Glutamatergic neuron (in vitro differentiated cells): ENCODE results near the gene FAM20C. TPM values are rescaled to one million over a fixed set of nuclear protein-coding genes. Genes with fewer than 3 reads are reported as not detected.
"Not testable (repeated sequence)": the region's sequence is repeated elsewhere in the genome, so short reads cannot be mapped to it uniquely, and the experiment has no call there.

Experiments
- DNase-seq: peaks from one replicate; pipeline ENCODE4 v3.0.0; 2022
- H3K27ac Mint-ChIP-seq: one replicate; pipeline ENCODE4 v1.8.0; 2020; ENCODE audit warnings: mild to moderate bottlenecking, mixed read lengths, inconsistent platforms; ENCODE audit not compliant: unreplicated experiment
- H3K27me3 Mint-ChIP-seq: one replicate; pipeline ENCODE4 v1.8.0; 2020; ENCODE audit warnings: mild to moderate bottlenecking, moderate library complexity, mixed read lengths, inconsistent platforms; ENCODE audit not compliant: unreplicated experiment
- H3K36me3 Mint-ChIP-seq: one replicate; pipeline ENCODE4 v1.8.0; 2020; ENCODE audit warnings: mild to moderate bottlenecking, mixed read lengths, inconsistent platforms; ENCODE audit not compliant: unreplicated experiment
- H3K4me1 Mint-ChIP-seq: one replicate; pipeline ENCODE4 v1.8.0; 2020; ENCODE audit warnings: mild to moderate bottlenecking, low read depth, mixed read lengths, inconsistent platforms; ENCODE audit not compliant: unreplicated experiment
- H3K4me3 Mint-ChIP-seq: one replicate; pipeline ENCODE4 v1.8.0; 2020; ENCODE audit warnings: mild to moderate bottlenecking, mixed read lengths, inconsistent platforms; ENCODE audit not compliant: unreplicated experiment
- H3K9me3 Mint-ChIP-seq: one replicate; pipeline ENCODE4 v1.8.0; 2020; ENCODE audit warnings: mild to moderate bottlenecking, moderate library complexity, mixed read lengths, inconsistent platforms; ENCODE audit not compliant: unreplicated experiment
- CTCF ChIP-seq: fragments of 200-600 bp; sonication (generic); IDR thresholded peaks from one replicate; pipeline ENCODE4 v1.5.0; 2021; ENCODE audit not compliant: partially characterized antibody, unreplicated experiment
- total RNA-seq: library from RNA; stranded (reverse); fragmentation: NEBNext Ultra II Directional; extraction: Animal tissue kit (Norgen Biotek cat#: 25700); gene quantifications from one replicate; pipeline ENCODE4 v1.2.1, GENCODE V29; 2021; ENCODE audit not compliant: unreplicated experiment

The FAM20C gene
- total RNA-seq, 1 donor from 2014 or later, result 199 TPM

- Mint-ChIP-seq H3K36me3 (peaks cover 10% of the 10 kb centered on the region), H3K9me3 (peaks cover 16% of the 10 kb centered on the region), H3K4me3 (peak overlapping the region; percentile 51), H3K27ac (peak overlapping the region; percentile 90), H3K4me1 (peaks cover 14% of the 10 kb centered on the region), H3K27me3 (peaks cover 7% of the 10 kb centered on the region)
- TF ChIP-seq CTCF, result no peak
- no peak for DNase-seq
These were observed 49.1 kb downstream of the FAM20C start for GRCh38 chr7:241513-241912.

- H3K36me3 Mint-ChIP-seq, result peaks cover 10% of the 10 kb centered on the region
- H3K27me3 Mint-ChIP-seq, H3K27ac Mint-ChIP-seq, H3K4me3 Mint-ChIP-seq, DNase-seq: not testable (repeated sequence)
- peaks cover 17% of the 10 kb centered on the region for H3K4me1 Mint-ChIP-seq
- H3K9me3 Mint-ChIP-seq, result peaks cover 14% of the 10 kb centered on the region
These were observed 50.6 kb downstream of the FAM20C start for GRCh38 chr7:242826-243579.

GRCh38 chr7:243580-243978, 51.2 kb downstream of the FAM20C start:
- not testable (repeated sequence) for H3K27ac Mint-ChIP-seq, H3K4me3 Mint-ChIP-seq, DNase-seq, H3K27me3 Mint-ChIP-seq
- H3K4me1 Mint-ChIP-seq, result peaks cover 17% of the 10 kb centered on the region
- peaks cover 10% of the 10 kb centered on the region for H3K36me3 Mint-ChIP-seq
- H3K9me3 Mint-ChIP-seq, result peaks cover 14% of the 10 kb centered on the region

- H3K27ac Mint-ChIP-seq, result no peak overlapping the region
- peaks cover 16% of the 10 kb centered on the region for H3K9me3 Mint-ChIP-seq
These were observed 52.6 kb downstream of the FAM20C start for GRCh38 chr7:244974-245373.

GRCh38 chr7:245574-246295, 53.4 kb downstream of the FAM20C start:
- DNase-seq, result no peak
- Mint-ChIP-seq H3K27ac (no peak overlapping the region), H3K27me3 (peaks cover 10% of the 10 kb centered on the region), H3K9me3 (peaks cover 18% of the 10 kb centered on the region), H3K36me3 (peaks cover 15% of the 10 kb centered on the region), H3K4me1 (peaks cover 17% of the 10 kb centered on the region), H3K4me3 (no peak overlapping the region)
- no peak for TF ChIP-seq CTCF

More at GRCh38 chr7:244974-245373, 52.6 kb downstream of the FAM20C start:
- no peak overlapping the region for H3K4me3 Mint-ChIP-seq
- DNase-seq, result no peak
- peaks cover 13% of the 10 kb centered on the region for H3K36me3 Mint-ChIP-seq
- peaks cover 9% of the 10 kb centered on the region for H3K27me3 Mint-ChIP-seq
- TF ChIP-seq CTCF, result no peak
- H3K4me1 Mint-ChIP-seq, result peaks cover 17% of the 10 kb centered on the region

GRCh38 chr7:246451-246850, 54.1 kb downstream of the FAM20C start:
- H3K4me1 Mint-ChIP-seq, result peaks cover 13% of the 10 kb centered on the region
- no peak overlapping the region for H3K27ac Mint-ChIP-seq
- H3K4me3 Mint-ChIP-seq, result no peak overlapping the region
- H3K9me3 Mint-ChIP-seq, result peaks cover 15% of the 10 kb centered on the region
- peaks cover 12% of the 10 kb centered on the region for H3K36me3 Mint-ChIP-seq
- TF ChIP-seq CTCF, result no peak
- DNase-seq, result no peak
- H3K27me3 Mint-ChIP-seq, result peaks cover 9% of the 10 kb centered on the region
